Non-pigmented ciliary epithelial cell (primary cell): ENCODE data around the gene RTL1.

Experiments
- DNase-seq: peaks from one replicate; pipeline ENCODE4 v3.0.0-alpha.2; 2010; ENCODE audit warnings: low read depth

Gene RTL1

GRCh38 chr14:100898935-100899883 lies 4.3 kb downstream of the RTL1 start:
- DNase-seq = no peak

GRCh38 chr14:100898465-100898864 lies 5.1 kb downstream of the RTL1 start:
- DNase-seq = no peak

- DNase-seq = no peak
Observed at GRCh38 chr14:100896369-100897060, 7.0 kb downstream of the RTL1 start.

- no peak for DNase-seq
Observed at GRCh38 chr14:100895411-100895810, 8.1 kb downstream of the RTL1 start.

GRCh38 chr14:100894416-100894815 lies 9.1 kb downstream of the RTL1 start:
- no peak for DNase-seq

GRCh38 chr14:100893760-100894159 lies 9.8 kb downstream of the RTL1 start:
- no peak for DNase-seq

- no peak for DNase-seq
Observed at GRCh38 chr14:100893228-100893601, 10.3 kb downstream of the RTL1 start.

GRCh38 chr14:100892496-100893227 lies 10.9 kb downstream of the RTL1 start:
- no peak for DNase-seq

- no peak for DNase-seq
Observed at GRCh38 chr14:100891501-100892445, 11.7 kb downstream of the RTL1 start.

GRCh38 chr14:100891051-100891450 lies 12.5 kb downstream of the RTL1 start:
- no peak for DNase-seq

GRCh38 chr14:100890061-100890850 lies 13.3 kb downstream of the RTL1 start:
- no peak for DNase-seq

- no peak for DNase-seq
Observed at GRCh38 chr14:100889641-100890040, 13.9 kb downstream of the RTL1 start.

- no peak for DNase-seq
Observed at GRCh38 chr14:100888789-100889315, 14.7 kb downstream of the RTL1 start.

- no peak for DNase-seq
Observed at GRCh38 chr14:100887728-100888335, 15.7 kb downstream of the RTL1 start.

GRCh38 chr14:100885617-100886016 lies 17.9 kb downstream of the RTL1 start:
- DNase-seq = no peak

- no peak for DNase-seq
Observed at GRCh38 chr14:100885196-100885595, 18.3 kb downstream of the RTL1 start.

- DNase-seq = no peak
Observed at GRCh38 chr14:100884456-100884855, 19.1 kb downstream of the RTL1 start.

- no peak for DNase-seq
Observed at GRCh38 chr14:100883789-100884101, 19.8 kb downstream of the RTL1 start.

- DNase-seq = no peak
Observed at GRCh38 chr14:100882991-100883788, 20.3 kb downstream of the RTL1 start.
